Adrenal gland (tissue), 12 donors: ENCODE results near the gene HEY2. TPM values are rescaled to one million over a fixed set of nuclear protein-coding genes. Genes with fewer than 3 reads are reported as not detected.
A peak's percentile ranks its signal among the peaks of the same experiment; 100 is the strongest.

Experiments used
- DNase-seq, 7 donors: peaks; one replicate each; pipeline ENCODE4 v3.0.0-alpha.2; 2019 to 2020
- H3K27ac ChIP-seq, 5 donors: fragments of 200-600 bp; sonication (generic) in 4 of 5; 1 replicate in 3 of 5; 2 replicates in 2 of 5; pipeline versions ENCODE4 v1.5.1 to v1.8.0; 2016 to 2020; ENCODE audit warnings: mild to moderate bottlenecking in 1 of 5
- H3K27me3 ChIP-seq: fragments of 200-600 bp; 2 replicates; pipeline ENCODE4 v1.8.0; 2021
- H3K36me3 ChIP-seq, 2 donors: fragments of 200-600 bp; replicated peaks in 1 of 2; 1 replicate in 1 of 2; 2 replicates in 1 of 2; pipeline versions ENCODE4 v1.5.1 to v1.8.0; 2018 to 2022
- H3K4me1 ChIP-seq, 2 donors: fragments of 200-600 bp; replicated peaks in 1 of 2; 1 replicate in 1 of 2; 2 replicates in 1 of 2; pipeline versions ENCODE4 v1.5.1 to v1.8.0; 2018 to 2021
- H3K4me3 ChIP-seq, 4 donors: fragments of 200-600 bp; sonication (generic) in 3 of 4; one replicate each; pipeline ENCODE4 v1.5.1; 2016 to 2018
- H3K9me3 ChIP-seq, 3 donors: fragments of 200-600 bp; sonication (generic) in 1 of 3; replicated peaks in 1 of 3; 1 replicate in 2 of 3; 2 replicates in 1 of 3; pipeline versions ENCODE4 v1.5.1 to v1.8.0; 2016 to 2021
- POLR2A ChIP-seq, 2 donors: fragments of 450-650 bp; IDR thresholded peaks; one replicate each; pipeline ENCODE4 v1.6.1; 2017; ENCODE audit warnings: antibody characterized with exemption in 2 of 2, mild to moderate bottlenecking in 2 of 2, moderate library complexity in 1 of 2
- WGBS, 4 donors: extraction: QIAGEN DNeasy Blood & Tissue Kit in 2 of 4; methylation state at CpG; one replicate each; pipeline versions ENCODE4 v1.1.5 to v1.1.7; 2013 to 2017; 5-methylcytosine and 5-hydroxymethylcytosine counted together
- intact Hi-C, 2 donors: fragments of 100-400 bp; cut with DNase I; formaldehyde crosslinking; loops; one replicate each; pipeline versions ENCODE4 v1.14.1 to v1.15.0; 2022 to 2023
- polyA plus RNA-seq, 3 donors: library from polyadenylated mRNA; stranded (reverse); fragments of 200-250 nt in 2 of 3; fragments of 350-450 nt in 1 of 3; fragmentation: Illumina TruSeq in 1 of 3; extraction: RNeasy Lipid Tissue Mini Kit (QIAGEN cat#74804) in 1 of 3; gene quantifications; one replicate each; pipeline ENCODE4 v1.2.3, GENCODE V29; 2013 to 2014
- total RNA-seq, 9 donors: library from RNA; depleted of rRNA in 4 of 9; stranded (reverse); fragments of >200 nt in 4 of 9; fragments of 120-200 nt in 1 of 9; fragmentation: NEBNext Ultra II Directional in 1 of 9; extraction: Animal tissue kit (Norgen Biotek cat#: 25700) in 1 of 9; gene quantifications; one replicate each; pipeline versions ENCODE4 v1.1.0 to v1.2.4, GENCODE V29; 2013 to 2023
- TF ChIP-seq, protein P1 (sequence below), 6 experiments: fragments of 450-650 bp in 4 of 6; fragments of 200-600 bp in 2 of 6; sonication (generic) in 1 of 6; IDR thresholded peaks; 1 replicate in 5 of 6; 2 replicates in 1 of 6; pipeline versions ENCODE4 v1.5.1 to v1.8.0; 2016 to 2021; ENCODE audit warnings: antibody characterized with exemption in 6 of 6, mild to moderate bottlenecking in 2 of 6, moderate library complexity in 1 of 6
- donor health status: healthy with polysubstance abuse.
- donor health status: Bipolar disorder and iron deficiency.
- donor health status: DM: yes; HTN: yes; CAD: no.
- donor health status: DM: no; HTN: no; CAD: no.
- donor health status: DM: no; HTN: no; CAD: no.
- donor health status: DM: yes; HTN: yes; CAD: no.

HEY2 gene
- total and polyA plus RNA-seq, 12 donors: 0.46 to 2.1 (median 1.2) TPM; not detected in 1

DNA sequence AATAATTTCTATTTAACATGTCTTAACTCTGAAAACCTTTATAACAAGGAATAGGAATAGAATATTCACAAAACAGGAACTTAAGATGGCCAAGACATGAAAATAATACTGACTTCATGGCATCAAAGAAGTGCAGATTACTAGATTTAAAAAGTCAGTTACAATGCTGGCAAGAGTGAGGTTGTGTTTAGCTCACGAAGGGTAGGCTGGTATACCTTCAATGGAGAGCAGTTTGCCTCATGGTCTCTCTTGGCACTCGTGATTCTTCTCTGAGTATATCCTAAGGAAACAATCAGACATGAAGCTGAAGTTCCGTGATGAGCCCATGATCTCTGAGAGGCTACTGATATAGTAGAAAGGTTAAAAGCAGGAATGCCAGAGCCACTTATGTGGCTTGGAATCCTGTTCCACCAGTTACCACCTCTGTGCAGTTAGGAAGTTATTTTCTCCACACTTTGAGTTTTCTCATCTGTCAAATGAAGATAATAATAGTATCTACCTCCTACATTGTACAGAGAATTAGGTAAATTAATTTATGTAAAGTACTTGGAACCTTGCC lies 48.5 kb downstream of the HEY2 start:
- 57 to 82% (median 73%) methylated on average over 3 of the region's 3 CpGs for WGBS, 4 donors
- Histone ChIP-seq H3K27me3 (no peaks in the 10 kb centered on the region), H3K4me1 (peaks cover 25 to 77% of the 10 kb centered on the region in 2 donors), H3K4me3 (no peak overlapping the region), H3K27ac (no peak overlapping the region), H3K9me3 (no peaks in the 10 kb centered on the region), H3K36me3 (no peaks in the 10 kb centered on the region)
- no peak for DNase-seq
- no peak for TF ChIP-seq POLR2A (IDR thresholded peaks at IDR 0.05)
- TF ChIP-seq, protein P1, sequence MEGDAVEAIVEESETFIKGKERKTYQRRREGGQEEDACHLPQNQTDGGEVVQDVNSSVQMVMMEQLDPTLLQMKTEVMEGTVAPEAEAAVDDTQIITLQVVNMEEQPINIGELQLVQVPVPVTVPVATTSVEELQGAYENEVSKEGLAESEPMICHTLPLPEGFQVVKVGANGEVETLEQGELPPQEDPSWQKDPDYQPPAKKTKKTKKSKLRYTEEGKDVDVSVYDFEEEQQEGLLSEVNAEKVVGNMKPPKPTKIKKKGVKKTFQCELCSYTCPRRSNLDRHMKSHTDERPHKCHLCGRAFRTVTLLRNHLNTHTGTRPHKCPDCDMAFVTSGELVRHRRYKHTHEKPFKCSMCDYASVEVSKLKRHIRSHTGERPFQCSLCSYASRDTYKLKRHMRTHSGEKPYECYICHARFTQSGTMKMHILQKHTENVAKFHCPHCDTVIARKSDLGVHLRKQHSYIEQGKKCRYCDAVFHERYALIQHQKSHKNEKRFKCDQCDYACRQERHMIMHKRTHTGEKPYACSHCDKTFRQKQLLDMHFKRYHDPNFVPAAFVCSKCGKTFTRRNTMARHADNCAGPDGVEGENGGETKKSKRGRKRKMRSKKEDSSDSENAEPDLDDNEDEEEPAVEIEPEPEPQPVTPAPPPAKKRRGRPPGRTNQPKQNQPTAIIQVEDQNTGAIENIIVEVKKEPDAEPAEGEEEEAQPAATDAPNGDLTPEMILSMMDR (IDR thresholded peaks at IDR 0.05): no peak
- intact Hi-C loops: no loop called here

DNA sequence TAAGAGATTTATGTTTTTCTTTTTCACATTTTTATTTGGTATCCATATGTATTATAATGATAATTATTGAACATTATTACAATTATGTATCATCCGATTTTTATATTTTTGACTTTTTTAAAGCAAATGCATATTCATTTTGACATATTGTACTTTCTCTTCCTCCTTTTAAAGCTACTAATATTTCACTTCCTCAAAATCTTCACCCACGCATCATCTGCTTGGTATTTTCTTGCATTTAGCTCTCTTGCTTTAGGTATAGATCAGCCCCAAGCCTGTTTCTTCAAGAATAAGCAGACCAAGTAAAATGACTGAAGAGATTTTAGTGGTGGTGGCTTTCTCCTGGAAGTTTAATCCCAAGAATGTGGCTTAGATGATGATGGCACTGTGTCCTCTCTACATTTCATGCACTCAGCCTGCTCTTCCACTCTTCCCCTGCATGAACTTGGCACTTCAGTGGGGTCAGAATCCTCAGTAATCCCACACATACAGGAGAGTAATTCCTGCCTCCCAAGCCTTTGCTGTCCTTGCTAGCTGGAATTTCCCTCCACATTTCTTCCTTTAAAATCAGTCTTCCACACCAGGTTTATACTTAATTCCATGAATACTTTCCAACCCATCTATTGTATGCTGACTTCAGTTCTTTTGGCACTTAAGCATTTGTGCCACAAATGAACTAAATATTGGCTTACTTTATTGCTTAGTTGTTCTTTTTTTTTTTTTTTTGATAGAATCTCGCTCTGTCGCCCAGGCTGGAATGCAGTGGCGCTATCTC lies 49.5 kb downstream of the HEY2 start:
- TF ChIP-seq POLR2A (IDR thresholded peaks at IDR 0.05): no peak
- TF ChIP-seq, protein P1 (IDR thresholded peaks at IDR 0.05): no peak
- H3K4me3 ChIP-seq: no peak overlapping the region
- WGBS, 4 donors: 83 to 91% (median 89%) methylated on average over 5 of the region's 5 CpGs
- no peaks in the 10 kb centered on the region for H3K27me3 ChIP-seq
- intact Hi-C loops: no loop called here
- no peaks in the 10 kb centered on the region for H3K9me3 ChIP-seq
- no peaks in the 10 kb centered on the region for H3K36me3 ChIP-seq
- no peak for DNase-seq
- H3K4me1 ChIP-seq: peaks cover 30 to 77% of the 10 kb centered on the region in 2 donors
- H3K27ac ChIP-seq: no peak overlapping the region

DNA sequence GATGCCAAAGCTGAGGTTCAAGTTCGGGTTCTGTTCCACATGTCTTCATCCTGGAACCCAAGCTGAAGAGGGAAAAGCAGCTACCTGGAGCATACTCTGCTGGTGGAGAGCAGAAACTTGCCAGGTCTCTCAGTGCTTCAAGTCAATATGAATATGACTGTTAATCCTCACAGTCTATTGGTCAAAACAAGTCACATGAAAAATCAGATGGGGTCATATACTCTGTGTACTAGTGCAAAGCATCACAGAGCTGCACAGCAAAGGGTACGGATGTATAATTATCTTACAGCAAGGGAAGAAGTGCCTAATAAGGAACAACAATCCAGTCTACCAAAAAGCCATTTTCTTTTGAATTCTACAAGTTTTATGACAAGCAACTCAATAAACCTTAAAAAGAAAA lies 53.0 kb downstream of the HEY2 start:
- TF ChIP-seq POLR2A (IDR thresholded peaks at IDR 0.05): no peak
- TF ChIP-seq, protein P1 (IDR thresholded peaks at IDR 0.05): no peak
- WGBS, 4 donors: 58 to 85% (median 64%) methylated on average over 2 of the region's 2 CpGs
- no peaks in the 10 kb centered on the region for H3K9me3 ChIP-seq

DNA sequence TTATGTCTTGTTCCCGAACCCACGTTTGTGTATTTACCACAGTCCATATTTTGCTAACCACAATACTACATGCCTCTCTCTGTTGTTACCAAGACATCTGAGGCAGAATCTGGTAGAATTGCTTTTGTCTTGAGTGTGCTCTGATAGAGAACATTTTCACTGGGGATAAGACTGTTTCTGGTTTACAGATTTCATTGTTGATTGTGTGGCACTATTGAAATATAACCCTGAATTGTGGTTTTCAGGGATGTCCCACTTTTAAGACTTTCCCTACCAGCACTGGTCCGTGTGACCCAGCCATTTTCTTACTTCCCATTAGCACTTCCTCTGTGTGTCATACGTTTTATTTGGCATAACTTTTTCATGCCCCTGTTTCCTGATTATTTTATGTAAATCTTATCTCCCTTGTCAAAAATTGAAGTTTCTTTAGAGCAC lies 53.5 kb downstream of the HEY2 start:
- Histone ChIP-seq H3K36me3 (no peaks in the 10 kb centered on the region), H3K27me3 (no peaks in the 10 kb centered on the region), H3K27ac (peak overlapping the region; percentile 10 to 71 (median 34)), H3K9me3 (no peaks in the 10 kb centered on the region), H3K4me3 (no peak overlapping the region), H3K4me1 (peaks cover 26 to 59% of the 10 kb centered on the region in 2 donors)
- no peak for DNase-seq
- 24 to 42% (median 29%) methylated on average over 4 of the region's 4 CpGs for WGBS, 4 donors
- TF ChIP-seq POLR2A (IDR thresholded peaks at IDR 0.05): no peak
- TF ChIP-seq, protein P1 (IDR thresholded peaks at IDR 0.05): no peak
- intact Hi-C loops: no loop called here

More for the DNA sequence above, 53.0 kb downstream of the HEY2 start:
- Histone ChIP-seq H3K27me3 (no peaks in the 10 kb centered on the region), H3K4me3 (no peak overlapping the region), H3K27ac (peak overlapping the region in 3 of 5 donors; percentile 10 to 71 (median 14)), H3K4me1 (peaks cover 26 to 65% of the 10 kb centered on the region in 2 donors), H3K36me3 (no peaks in the 10 kb centered on the region)
- DNase-seq: no peak
- intact Hi-C loops: no loop called here
